HepG2 (cell line): ENCODE data around the gene TCF7L2. TPM values are rescaled to one million over a fixed set of nuclear protein-coding genes. Genes with fewer than 3 reads are reported as not detected.

Experiments used
- ATAC-seq: fragments of 200-7000 bp; cut with Tn5 transposase; 3 replicates; pipeline ENCODE4 v1.9.1; 2020; ENCODE audit warnings: mild to moderate bottlenecking, moderate library complexity
- BruUV-seq: library from RNA; stranded (reverse); fragments of 400-500 nt; replicated peaks from 2 replicates; lab custom pipeline; 2021; lab: Mats Ljungman, UMichigan
- CTCF ChIA-PET: fragments of 300-600 bp; formaldehyde crosslinking; extraction: SDS; loops from one replicate; lab custom pipeline; 2021; ENCODE audit warnings: low total read pairs, inconsistent platforms, low intra/inter-chr PET ratio; lab: Yijun Ruan, JAX
- POLR2A ChIA-PET: fragments of 350-600 bp; sonication (Branson Sonifier 250); formaldehyde crosslinking; loops from one replicate; lab custom pipeline; 2020; ENCODE audit warnings: antibody characterized with exemption, inconsistent platforms; lab: Yijun Ruan, JAX
- DNase-seq: peaks from one replicate; pipeline ENCODE4 v3.0.0-alpha.2; 2015; ENCODE audit warnings: low spot score
- FAIRE-seq: peaks from 3 replicates; lab custom pipeline; 2011; peaks lifted over from hg19 to GRCh38; lab: Jason Lieb, UNC
- H2AFZ ChIP-seq: one replicate; pipeline ENCODE4 v1.6.1; 2011; ENCODE audit warnings: low read length, inconsistent platforms
- H3K27ac ChIP-seq: fragments of 300-600 bp; 3 replicates; pipeline ENCODE4 v1.8.0; 2011; ENCODE audit warnings: mixed run types, mild to moderate bottlenecking, mixed read lengths, low read length, inconsistent platforms; ENCODE audit not compliant: insufficient read depth; ENCODE audit errors: extremely low read length
- H3K27me3 ChIP-seq, 2 experiments: fragments of 200-600 bp in 1 of 2; 2 replicates in 1 of 2; 3 replicates in 1 of 2; pipeline versions ENCODE4 v1.6.0 to v1.8.0; 2011; ENCODE audit warnings: low read length in 2 of 2, mild to moderate bottlenecking in 2 of 2, moderate library complexity in 2 of 2, inconsistent platforms in 1 of 2; ENCODE audit not compliant: insufficient read depth in 2 of 2, control insufficient read depth in 1 of 2
- H3K36me3 ChIP-seq, 2 experiments: fragments of 200-600 bp in 1 of 2; replicated peaks in 1 of 2; 2 replicates in 1 of 2; 3 replicates in 1 of 2; pipeline versions ENCODE4 v1.5.1 to v1.8.0; 2011; ENCODE audit warnings: low read length in 2 of 2, inconsistent platforms in 1 of 2; ENCODE audit not compliant: insufficient read depth in 2 of 2, control insufficient read depth in 1 of 2
- H3K4me1 ChIP-seq: 2 replicates; pipeline ENCODE4 v1.5.1; 2012; ENCODE audit warnings: low read length, inconsistent platforms; ENCODE audit not compliant: insufficient read depth
- H3K4me2 ChIP-seq: 2 replicates; pipeline ENCODE4 v1.6.0; 2011; ENCODE audit warnings: low read depth, low read length, inconsistent platforms
- H3K4me3 ChIP-seq, 3 experiments: fragments of 200-600 bp in 1 of 3; sonication (generic), shearing (Covaris generic) in 1 of 3; replicated peaks in 1 of 3; 2 replicates each; pipeline ENCODE4 v1.5.1; 2011 to 2016; ENCODE audit warnings: low read length in 3 of 3, inconsistent platforms in 2 of 3, low read depth in 2 of 3, mild to moderate bottlenecking in 2 of 3, control low read depth in 1 of 3, mixed read lengths in 1 of 3; ENCODE audit not compliant: insufficient read depth in 1 of 3
- H3K79me2 ChIP-seq: one replicate; pipeline ENCODE4 v1.6.1; 2011; ENCODE audit warnings: low read length, inconsistent platforms; ENCODE audit not compliant: insufficient read depth
- H3K9ac ChIP-seq: 2 replicates; pipeline ENCODE4 v1.6.0; 2011; ENCODE audit warnings: mild to moderate bottlenecking, low read depth, low read length, inconsistent platforms; ENCODE audit not compliant: insufficient read depth
- H3K9me3 ChIP-seq: 2 replicates; pipeline ENCODE4 v1.5.1; 2012; ENCODE audit warnings: mild to moderate bottlenecking, low read length
- H4K20me1 ChIP-seq: 2 replicates; pipeline ENCODE4 v1.6.0; 2011; ENCODE audit warnings: inconsistent platforms, mild to moderate bottlenecking, low read length, moderate library complexity; ENCODE audit not compliant: insufficient read depth
- FOXJ3 ChIP-seq: sonication (generic); formaldehyde crosslinking; IDR thresholded peaks from 2 replicates; pipeline ENCODE4 v1.4.0; 2020; ENCODE audit warnings: missing genetic modification reagents, mild to moderate bottlenecking, borderline replicate concordance
- MXI1 ChIP-seq: IDR thresholded peaks from 3 replicates; pipeline ENCODE4 v1.6.1; 2012; ENCODE audit warnings: low read depth, low read length, inconsistent platforms, borderline replicate concordance
- ZNF235 ChIP-seq: sonication (generic); formaldehyde crosslinking; IDR thresholded peaks from 2 replicates; pipeline ENCODE4 v1.8.1; 2023; ENCODE audit warnings: mild to moderate bottlenecking, missing genetic modification reagents, borderline replicate concordance
- ZNF24 ChIP-seq: fragments of 450-650 bp; IDR thresholded peaks from 2 replicates; pipeline ENCODE4 v1.6.1; 2017; ENCODE audit warnings: antibody characterized with exemption, mild to moderate bottlenecking
- ZNF274 ChIP-seq: sonication (generic); formaldehyde crosslinking; IDR thresholded peaks from 2 replicates; pipeline ENCODE4 v1.5.1; 2020; ENCODE audit warnings: mild to moderate bottlenecking, missing genetic modification reagents
- ZNF572 ChIP-seq: sonication (generic); formaldehyde crosslinking; IDR thresholded peaks from 2 replicates; pipeline ENCODE4 v1.5.1; 2020; ENCODE audit warnings: mild to moderate bottlenecking, missing genetic modification reagents
- ZNF709 ChIP-seq: sonication (generic); formaldehyde crosslinking; IDR thresholded peaks from 2 replicates; pipeline ENCODE4 v1.5.0; 2020; ENCODE audit warnings: mild to moderate bottlenecking, missing genetic modification reagents
- WGBS: methylation state at CpG from one replicate; pipeline ENCODE4 v1.1.6; 2017; ENCODE audit warnings: low lambda C conversion rate; 5-methylcytosine and 5-hydroxymethylcytosine counted together
- in situ Hi-C: cut with HindIII; loops from 2 replicates; pipeline ENCODE4 v1.10.0; 2017; ENCODE audit warnings: low pct_unique_long_range_greater_than_20kb; ENCODE audit not compliant: extremely low pct_ligation_motif_present
- intact Hi-C: fragments of 100-400 bp; cut with micrococcal nuclease; formaldehyde crosslinking; loops from one replicate; pipeline ENCODE4 v1.10.0; 2022; ENCODE audit not compliant: unreplicated experiment
- polyA plus RNA-seq, 8 experiments: library from polyadenylated mRNA; depleted of rRNA in 3 of 8; stranded (reverse) in 7 of 8; unstranded in 1 of 8; fragments of >200 nt; fragmentation: Illumina TruSeq in 4 of 8; extraction: Trizol in 4 of 8; gene quantifications; 2 replicates each; pipeline versions ENCODE4 v1.2.1 to v1.2.3, GENCODE V29; 2011 to 2016; ENCODE audit warnings: low read depth in 4 of 8, missing spikeins in 1 of 8, mixed read lengths in 1 of 8; ENCODE audit not compliant: insufficient read depth in 1 of 8
- total RNA-seq, 5 experiments: library from RNA; depleted of rRNA; stranded (reverse); fragments of >200 nt; fragmentation: Illumina TruSeq; extraction: Trizol; gene quantifications; 2 replicates each; pipeline ENCODE4 v1.2.3, GENCODE V29; 2016; ENCODE audit warnings: low read depth in 1 of 5
- TF ChIP-seq, protein P1 (sequence below): sonication (generic); formaldehyde crosslinking; IDR thresholded peaks from 2 replicates; pipeline ENCODE4 v1.8.1; 2023; ENCODE audit warnings: mild to moderate bottlenecking, missing genetic modification reagents
- TF ChIP-seq, protein P2 (sequence below): sonication (generic); formaldehyde crosslinking; conservative IDR thresholded peaks from 2 replicates; pipeline ENCODE4 v1.5.0; 2020; ENCODE audit warnings: missing genetic modification reagents
- TF ChIP-seq, protein P3 (sequence below): sonication (generic); formaldehyde crosslinking; IDR thresholded peaks from 2 replicates; pipeline ENCODE4 v1.9.0; 2021; ENCODE audit warnings: missing genetic modification reagents, mild to moderate bottlenecking, borderline replicate concordance
- TF ChIP-seq, protein P4 (sequence below): sonication (generic); formaldehyde crosslinking; IDR thresholded peaks from 2 replicates; pipeline ENCODE4 v1.5.1; 2020; ENCODE audit warnings: missing genetic modification reagents, mild to moderate bottlenecking, borderline replicate concordance

TCF7L2 gene
- total and polyA plus RNA-seq, 2 of the 13 experiments (the other 11 are each of a cell fraction or from before 2014, with no cell fraction given), result 3.9 to 13.7 TPM

DNA sequence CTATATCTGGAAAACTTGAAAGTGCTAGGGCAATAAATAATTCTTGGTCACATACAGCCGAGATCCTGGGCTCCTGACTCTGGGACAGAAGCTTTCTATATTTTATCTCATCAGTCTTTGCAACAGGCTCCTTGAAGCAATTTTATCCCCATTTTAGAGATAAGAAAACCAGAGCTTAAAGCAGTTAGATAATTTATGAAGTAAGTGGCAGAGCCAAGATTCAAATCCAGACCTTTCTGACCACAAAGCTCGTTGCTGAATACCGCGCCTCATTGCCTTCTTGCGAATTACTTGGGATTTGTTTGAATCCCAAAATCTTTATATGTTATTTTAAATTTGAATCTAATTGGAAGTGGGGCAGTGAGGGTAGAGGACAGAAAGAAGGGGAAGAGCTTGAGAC lies 106.0 kb downstream of the TCF7L2 start:
- intact Hi-C loops, result no loop called here
- no peak overlapping the region for H3K4me3 ChIP-seq

More for the DNA sequence above, 106.0 kb downstream of the TCF7L2 start:
- in situ Hi-C loops, result no loop called here
- no peak overlapping the region for H3K27ac ChIP-seq
- no peak overlapping the region for H3K9ac ChIP-seq
- H3K4me2 ChIP-seq, result no peak overlapping the region
- H3K79me2 ChIP-seq, result peaks cover 91% of the 10 kb centered on the region
- DNase-seq, result no peak
- peaks cover 72% of the 10 kb centered on the region for H4K20me1 ChIP-seq
- ATAC-seq, result no peak
- H3K9me3 ChIP-seq, result no peaks in the 10 kb centered on the region
- no peak for FAIRE-seq
- H2AFZ ChIP-seq, result no peak overlapping the region
- H3K4me1 ChIP-seq, result peaks cover 52% of the 10 kb centered on the region
- no peaks in the 10 kb centered on the region for H3K27me3 ChIP-seq
- ChIA-PET POLR2A (no interaction called here), CTCF (no interaction called here)
- TF ChIP-seq, protein P1, sequence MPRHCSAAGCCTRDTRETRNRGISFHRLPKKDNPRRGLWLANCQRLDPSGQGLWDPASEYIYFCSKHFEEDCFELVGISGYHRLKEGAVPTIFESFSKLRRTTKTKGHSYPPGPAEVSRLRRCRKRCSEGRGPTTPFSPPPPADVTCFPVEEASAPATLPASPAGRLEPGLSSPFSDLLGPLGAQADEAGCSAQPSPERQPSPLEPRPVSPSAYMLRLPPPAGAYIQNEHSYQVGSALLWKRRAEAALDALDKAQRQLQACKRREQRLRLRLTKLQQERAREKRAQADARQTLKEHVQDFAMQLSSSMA (CRISPR knock-in tag), result no peak
- TF ChIP-seq ZNF235 (CRISPR knock-in tag), result no peak
- TF ChIP-seq ZNF24, result no peak
- no peak for TF ChIP-seq ZNF709 (CRISPR knock-in tag)
- TF ChIP-seq, protein P2, sequence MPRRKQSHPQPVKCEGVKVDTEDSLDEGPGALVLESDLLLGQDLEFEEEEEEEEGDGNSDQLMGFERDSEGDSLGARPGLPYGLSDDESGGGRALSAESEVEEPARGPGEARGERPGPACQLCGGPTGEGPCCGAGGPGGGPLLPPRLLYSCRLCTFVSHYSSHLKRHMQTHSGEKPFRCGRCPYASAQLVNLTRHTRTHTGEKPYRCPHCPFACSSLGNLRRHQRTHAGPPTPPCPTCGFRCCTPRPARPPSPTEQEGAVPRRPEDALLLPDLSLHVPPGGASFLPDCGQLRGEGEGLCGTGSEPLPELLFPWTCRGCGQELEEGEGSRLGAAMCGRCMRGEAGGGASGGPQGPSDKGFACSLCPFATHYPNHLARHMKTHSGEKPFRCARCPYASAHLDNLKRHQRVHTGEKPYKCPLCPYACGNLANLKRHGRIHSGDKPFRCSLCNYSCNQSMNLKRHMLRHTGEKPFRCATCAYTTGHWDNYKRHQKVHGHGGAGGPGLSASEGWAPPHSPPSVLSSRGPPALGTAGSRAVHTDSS (CRISPR knock-in tag), result no peak
- TF ChIP-seq ZNF274 (CRISPR knock-in tag), result no peak
- TF ChIP-seq, protein P3, sequence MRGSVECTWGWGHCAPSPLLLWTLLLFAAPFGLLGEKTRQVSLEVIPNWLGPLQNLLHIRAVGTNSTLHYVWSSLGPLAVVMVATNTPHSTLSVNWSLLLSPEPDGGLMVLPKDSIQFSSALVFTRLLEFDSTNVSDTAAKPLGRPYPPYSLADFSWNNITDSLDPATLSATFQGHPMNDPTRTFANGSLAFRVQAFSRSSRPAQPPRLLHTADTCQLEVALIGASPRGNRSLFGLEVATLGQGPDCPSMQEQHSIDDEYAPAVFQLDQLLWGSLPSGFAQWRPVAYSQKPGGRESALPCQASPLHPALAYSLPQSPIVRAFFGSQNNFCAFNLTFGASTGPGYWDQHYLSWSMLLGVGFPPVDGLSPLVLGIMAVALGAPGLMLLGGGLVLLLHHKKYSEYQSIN (CRISPR knock-in tag), result no peak
- TF ChIP-seq, protein P4, sequence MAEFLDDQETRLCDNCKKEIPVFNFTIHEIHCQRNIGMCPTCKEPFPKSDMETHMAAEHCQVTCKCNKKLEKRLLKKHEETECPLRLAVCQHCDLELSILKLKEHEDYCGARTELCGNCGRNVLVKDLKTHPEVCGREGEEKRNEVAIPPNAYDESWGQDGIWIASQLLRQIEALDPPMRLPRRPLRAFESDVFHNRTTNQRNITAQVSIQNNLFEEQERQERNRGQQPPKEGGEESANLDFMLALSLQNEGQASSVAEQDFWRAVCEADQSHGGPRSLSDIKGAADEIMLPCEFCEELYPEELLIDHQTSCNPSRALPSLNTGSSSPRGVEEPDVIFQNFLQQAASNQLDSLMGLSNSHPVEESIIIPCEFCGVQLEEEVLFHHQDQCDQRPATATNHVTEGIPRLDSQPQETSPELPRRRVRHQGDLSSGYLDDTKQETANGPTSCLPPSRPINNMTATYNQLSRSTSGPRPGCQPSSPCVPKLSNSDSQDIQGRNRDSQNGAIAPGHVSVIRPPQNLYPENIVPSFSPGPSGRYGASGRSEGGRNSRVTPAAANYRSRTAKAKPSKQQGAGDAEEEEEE (CRISPR knock-in tag), result no peak
- no peak for TF ChIP-seq MXI1
- TF ChIP-seq FOXJ3 (CRISPR knock-in tag), result no peak
- TF ChIP-seq ZNF572 (CRISPR knock-in tag), result no peak
- BruUV-seq, result no TSS peak
- H3K36me3 ChIP-seq, result peaks cover 3 to 25% of the 10 kb centered on the region in 2 experiments; a peak in 4 of 5 replicates
- WGBS, result 95% methylated on average over 5 of the region's 5 CpGs
